ENCODE results near the gene ISYNA1.

Gene ISYNA1

GRCh38 chr19:18478545-18479311, 40.8 kb upstream of the ISYNA1 start:
- H3K4me3 ChIP-seq (ENCODE audit: low read depth, low read length), result no peak overlapping the region
- in situ Hi-C loops (cut with HindIII; ENCODE audit: low sequenced_read_pairs), result no loop called here
- DNase-seq (ENCODE audit: low read depth, low spot score), result peak; percentile 53
- TF ChIP-seq CTCF (IDR thresholded peaks at IDR 0.05; ENCODE audit: low read depth, low read length), result no peak

GRCh38 chr19:18477974-18478373, 40.0 kb upstream of the ISYNA1 start:
- H3K4me3 ChIP-seq (ENCODE audit: low read depth, low read length), result no peak overlapping the region
- no peak for DNase-seq (ENCODE audit: low read depth, low spot score)
- in situ Hi-C loops (cut with HindIII; ENCODE audit: low sequenced_read_pairs), result no loop called here
- no peak for TF ChIP-seq CTCF (IDR thresholded peaks at IDR 0.05; ENCODE audit: low read depth, low read length)

GRCh38 chr19:18477042-18477779, 39.3 kb upstream of the ISYNA1 start:
- in situ Hi-C loops (cut with HindIII; ENCODE audit: low sequenced_read_pairs), result no loop called here
- no peak overlapping the region for H3K4me3 ChIP-seq (ENCODE audit: low read depth, low read length)
- no peak for DNase-seq (ENCODE audit: low read depth, low spot score)
- TF ChIP-seq CTCF (IDR thresholded peaks at IDR 0.05; ENCODE audit: low read depth, low read length), result no peak

GRCh38 chr19:18476507-18477041, 38.6 kb upstream of the ISYNA1 start:
- in situ Hi-C loops (cut with HindIII; ENCODE audit: low sequenced_read_pairs), result no loop called here
- no peak for DNase-seq (ENCODE audit: low read depth, low spot score)
- no peak overlapping the region for H3K4me3 ChIP-seq (ENCODE audit: low read depth, low read length)

GRCh38 chr19:18475762-18476331, 37.9 kb upstream of the ISYNA1 start:
- H3K4me3 ChIP-seq (ENCODE audit: low read depth, low read length), result no peak overlapping the region
- in situ Hi-C loops (cut with HindIII; ENCODE audit: low sequenced_read_pairs), result no loop called here
- no peak for TF ChIP-seq CTCF (IDR thresholded peaks at IDR 0.05; ENCODE audit: low read depth, low read length)

More at GRCh38 chr19:18476507-18477041, 38.6 kb upstream of the ISYNA1 start:
- no peak for TF ChIP-seq CTCF (IDR thresholded peaks at IDR 0.05; ENCODE audit: low read depth, low read length)

GRCh38 chr19:18475004-18475453, 37.1 kb upstream of the ISYNA1 start:
- in situ Hi-C loops (cut with HindIII; ENCODE audit: low sequenced_read_pairs), result no loop called here
- H3K4me3 ChIP-seq (ENCODE audit: low read depth, low read length), result no peak overlapping the region
- DNase-seq (ENCODE audit: low read depth, low spot score), result no peak
- no peak for TF ChIP-seq CTCF (IDR thresholded peaks at IDR 0.05; ENCODE audit: low read depth, low read length)

More at GRCh38 chr19:18475762-18476331, 37.9 kb upstream of the ISYNA1 start:
- no peak for DNase-seq (ENCODE audit: low read depth, low spot score)

Data from astrocyte of the spinal cord (primary cell).